Colon (tissue), 2 donors: ENCODE results near the gene B3GLCT.
"Not testable (repeated sequence)": the region's sequence is repeated elsewhere in the genome, so short reads cannot be mapped to it uniquely, and the experiment has no call there.

Source experiments
- FAIRE-seq: peaks from 2 replicates; lab custom pipeline; 2012; peaks lifted over from hg19 to GRCh38; lab: Jason Lieb, UNC
- donor health status: control.
- donor health status: control.

B3GLCT gene

DNA sequence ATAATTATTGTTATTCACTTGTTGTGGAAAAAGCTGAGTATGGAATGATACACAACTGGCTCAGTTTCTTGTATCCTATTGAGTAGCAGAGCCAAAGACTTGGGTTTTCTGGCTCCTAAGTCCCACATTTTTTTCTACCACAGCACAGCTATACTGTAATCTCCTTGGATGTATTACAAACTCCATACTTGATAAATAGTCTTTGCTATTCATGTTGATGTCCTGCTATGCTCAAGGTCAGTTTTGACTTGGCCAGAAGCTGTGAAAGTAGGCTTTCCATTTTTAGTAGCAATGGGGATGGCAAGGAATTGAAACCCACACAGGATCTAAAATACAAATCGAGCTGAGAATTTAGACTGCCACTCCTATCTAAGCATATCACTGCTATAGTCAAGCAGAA is 79.1 kb downstream of the B3GLCT start:
- FAIRE-seq: no peak

DNA sequence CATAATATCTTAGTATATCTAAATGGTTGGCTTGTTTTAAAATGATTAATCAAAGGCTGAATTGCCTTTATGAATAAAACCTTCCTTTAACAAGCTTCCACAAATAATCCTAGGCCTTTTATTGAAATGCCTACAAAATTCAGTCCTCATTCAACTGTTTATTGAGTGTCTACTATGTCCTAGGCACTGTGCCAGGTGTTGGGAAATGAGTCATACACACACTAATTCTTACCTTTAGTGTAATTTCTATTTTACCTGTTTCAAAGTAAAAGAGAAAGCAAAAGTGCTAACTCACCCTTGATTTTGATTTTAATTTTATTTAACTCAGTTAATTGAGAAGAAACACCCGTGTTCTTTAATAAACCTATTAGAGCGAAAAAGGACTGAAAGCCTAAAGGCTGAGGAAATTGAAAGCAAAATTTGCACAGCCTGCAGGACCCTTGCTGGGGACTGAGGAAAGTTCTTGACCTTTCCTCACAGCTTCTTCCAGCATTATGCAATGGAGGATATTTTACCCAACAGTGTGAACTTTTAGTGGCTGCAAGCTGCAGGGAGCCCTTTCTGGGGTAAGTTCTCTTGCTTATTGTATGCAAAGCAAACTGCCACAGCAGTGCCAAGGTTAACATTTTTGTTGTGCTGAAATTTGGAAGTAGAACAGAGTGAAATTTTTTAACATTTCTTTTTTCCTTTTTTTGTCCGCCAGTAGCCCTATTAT is 83.1 kb downstream of the B3GLCT start:
- no peak for FAIRE-seq

DNA sequence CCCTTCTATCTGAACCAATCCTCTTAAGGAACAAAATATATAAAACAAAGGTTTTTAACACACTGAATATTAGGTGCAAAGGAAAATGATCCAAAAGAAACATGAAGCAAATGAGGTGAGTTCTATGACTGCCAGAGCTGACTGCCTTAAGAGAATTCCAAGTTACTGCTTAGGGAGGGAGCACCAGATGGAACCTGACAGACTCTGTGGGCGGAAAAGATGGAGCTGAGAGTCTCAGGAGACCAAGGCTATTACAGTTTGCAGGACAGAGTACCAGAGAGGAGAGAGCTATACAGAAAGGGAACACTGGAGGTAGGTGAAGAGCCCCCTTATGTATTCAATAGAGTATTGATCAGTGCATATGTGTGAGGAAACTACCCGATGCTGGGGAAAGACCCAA is 87.2 kb downstream of the B3GLCT start:
- no peak for FAIRE-seq

DNA sequence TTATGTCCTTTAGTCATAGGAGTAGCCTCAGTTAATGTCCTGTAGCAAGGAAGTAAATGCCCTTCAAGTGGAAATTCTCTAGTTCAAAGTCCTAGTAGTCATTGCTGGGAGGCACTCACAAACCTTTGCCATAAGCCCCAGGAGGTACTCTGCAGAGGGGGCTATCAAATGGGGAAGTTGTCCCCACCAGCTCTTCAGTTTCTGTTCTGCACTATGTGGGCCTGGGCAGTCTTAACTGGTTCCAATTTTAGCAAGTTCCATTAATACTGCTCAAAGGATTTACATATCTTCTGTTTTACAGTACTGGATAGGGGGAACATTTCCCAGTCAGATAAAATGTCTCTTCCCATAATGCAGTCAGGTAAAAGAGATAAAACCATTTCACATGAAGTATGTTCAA is 101.3 kb downstream of the B3GLCT start:
- no peak for FAIRE-seq

DNA sequence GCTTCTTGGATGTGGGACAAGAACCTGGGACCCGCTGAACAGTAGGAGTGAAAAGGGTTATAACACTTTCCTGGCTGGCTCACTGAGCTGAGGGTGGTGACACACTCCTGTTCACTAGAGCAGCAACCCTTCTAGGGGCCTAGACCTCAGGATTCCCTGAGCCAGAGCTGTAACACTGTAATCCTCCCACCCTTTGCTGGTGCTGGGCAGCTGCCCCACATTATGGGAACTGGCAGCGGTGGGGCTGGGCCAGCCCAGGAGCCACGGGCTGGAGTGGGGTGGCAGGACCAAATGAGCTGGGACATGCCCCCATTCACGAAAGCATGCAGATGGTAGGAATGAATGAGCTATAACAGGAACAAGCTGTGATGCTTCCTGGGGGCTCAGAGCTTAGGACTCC is 110.6 kb downstream of the B3GLCT start:
- no peak for FAIRE-seq

DNA sequence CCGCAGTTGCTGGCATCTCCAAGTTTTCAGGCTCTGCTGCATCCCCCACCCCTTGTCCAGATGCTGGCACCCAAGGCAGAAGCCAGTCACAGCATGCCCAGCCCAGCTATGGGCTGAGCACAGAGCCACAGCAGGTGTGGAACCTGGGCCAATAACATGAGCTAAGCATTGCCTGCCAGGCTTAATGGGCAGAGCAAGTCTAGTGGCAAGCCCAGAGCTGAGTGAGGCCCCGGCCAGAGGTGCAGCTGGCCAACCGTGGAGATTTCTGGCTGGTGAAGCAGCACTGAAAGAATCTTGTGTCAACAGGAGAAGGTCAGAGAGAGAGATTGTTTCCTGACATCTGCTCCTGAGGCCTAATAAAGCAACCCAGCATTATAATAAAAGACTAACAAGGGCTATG is 111.0 kb downstream of the B3GLCT start:
- no peak for FAIRE-seq

DNA sequence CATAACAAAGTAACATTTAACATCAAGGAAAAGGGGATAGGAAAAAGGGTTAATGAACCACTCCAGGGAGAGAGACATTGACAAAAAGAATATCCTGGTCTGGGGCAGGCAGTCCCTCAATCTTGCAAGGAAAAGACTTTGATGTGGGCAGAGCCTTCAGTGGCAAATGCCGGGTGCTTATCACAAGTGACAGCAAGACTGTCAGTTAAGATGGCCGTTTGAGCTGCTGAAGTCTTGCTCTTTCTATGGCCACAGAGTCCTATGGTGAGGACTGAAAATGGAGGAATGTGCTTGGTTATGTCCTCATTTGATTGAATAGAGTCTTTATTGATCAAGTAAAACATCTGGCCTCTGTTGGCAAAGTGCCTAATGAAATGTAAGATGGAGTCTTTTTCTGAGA is 112.1 kb downstream of the B3GLCT start:
- no peak for FAIRE-seq

DNA sequence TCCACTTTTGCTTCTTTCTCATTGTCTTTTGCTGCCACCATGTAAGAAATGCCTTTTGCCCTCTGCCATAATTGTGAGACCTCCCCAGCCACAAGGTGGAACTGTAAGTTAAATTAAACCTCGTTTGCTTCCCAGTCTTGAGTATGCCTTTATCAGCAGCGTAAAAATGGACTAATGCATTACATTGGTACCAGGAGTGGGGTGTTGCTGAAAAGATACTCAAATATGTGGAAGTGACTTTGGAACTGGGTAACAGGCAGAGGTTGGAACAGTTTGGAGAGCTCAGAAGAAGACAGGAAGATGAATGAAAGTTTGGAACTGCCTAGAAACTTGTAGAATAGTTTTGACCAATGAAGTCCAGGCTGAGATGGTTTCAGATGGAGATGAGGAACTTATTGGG is 115.2 kb downstream of the B3GLCT start:
- no peak for FAIRE-seq

DNA sequence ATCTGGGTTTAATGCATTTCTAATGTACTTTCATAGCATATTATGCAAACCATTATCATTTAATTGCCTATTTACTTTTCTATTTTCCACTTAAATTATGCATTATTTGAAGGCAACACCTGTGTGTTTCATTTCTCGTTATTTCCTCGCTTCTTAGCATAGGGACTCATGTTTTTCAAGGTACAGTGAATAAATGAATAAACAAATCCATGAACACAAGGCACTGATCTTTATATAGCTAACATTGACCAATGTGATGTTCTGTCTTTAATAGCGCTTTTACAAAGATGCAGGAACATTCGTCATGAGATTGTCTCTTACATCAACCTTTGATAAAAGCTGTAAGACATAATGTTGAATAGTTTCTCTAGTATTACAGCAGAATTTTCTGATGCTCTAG is 121.2 kb downstream of the B3GLCT start:
- no peak for FAIRE-seq

DNA sequence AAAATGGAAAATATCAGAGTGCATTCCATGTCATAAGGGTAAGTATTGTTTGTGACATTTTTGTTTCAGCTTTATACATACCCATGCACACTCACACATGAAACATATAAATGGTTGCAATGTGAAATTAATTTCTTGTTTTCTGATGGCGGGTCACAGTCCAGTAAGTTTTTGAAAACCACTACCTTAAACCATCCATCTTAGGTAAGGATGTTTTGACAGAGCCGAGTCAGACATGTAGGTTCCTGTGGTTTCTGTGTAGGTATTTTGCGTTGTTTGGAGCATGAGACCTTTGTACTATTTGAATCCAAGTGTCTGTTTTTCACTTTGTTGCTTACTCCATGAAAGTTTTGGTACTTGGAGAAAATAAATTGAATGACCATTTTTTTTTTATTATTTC is 121.7 kb downstream of the B3GLCT start:
- no peak for FAIRE-seq

DNA sequence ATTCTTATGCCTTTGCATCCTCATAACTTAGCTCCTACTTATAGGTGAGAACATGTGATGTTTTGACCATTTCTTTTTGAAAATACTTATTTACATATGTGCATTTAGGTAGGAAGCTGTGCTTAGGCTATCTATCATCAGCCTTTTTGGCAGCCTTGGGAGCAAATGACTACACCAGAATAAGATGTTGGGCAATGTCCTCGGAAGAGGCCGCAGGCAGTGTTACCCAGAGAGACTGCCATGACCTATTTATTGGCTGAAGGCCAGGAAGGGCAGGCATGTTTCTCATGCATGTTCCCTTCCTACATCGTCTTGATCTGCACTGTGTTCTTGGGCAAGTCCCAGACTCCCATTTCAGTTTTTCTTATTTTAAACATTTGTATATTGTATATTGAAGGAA is 122.3 kb downstream of the B3GLCT start:
- FAIRE-seq: no peak

DNA sequence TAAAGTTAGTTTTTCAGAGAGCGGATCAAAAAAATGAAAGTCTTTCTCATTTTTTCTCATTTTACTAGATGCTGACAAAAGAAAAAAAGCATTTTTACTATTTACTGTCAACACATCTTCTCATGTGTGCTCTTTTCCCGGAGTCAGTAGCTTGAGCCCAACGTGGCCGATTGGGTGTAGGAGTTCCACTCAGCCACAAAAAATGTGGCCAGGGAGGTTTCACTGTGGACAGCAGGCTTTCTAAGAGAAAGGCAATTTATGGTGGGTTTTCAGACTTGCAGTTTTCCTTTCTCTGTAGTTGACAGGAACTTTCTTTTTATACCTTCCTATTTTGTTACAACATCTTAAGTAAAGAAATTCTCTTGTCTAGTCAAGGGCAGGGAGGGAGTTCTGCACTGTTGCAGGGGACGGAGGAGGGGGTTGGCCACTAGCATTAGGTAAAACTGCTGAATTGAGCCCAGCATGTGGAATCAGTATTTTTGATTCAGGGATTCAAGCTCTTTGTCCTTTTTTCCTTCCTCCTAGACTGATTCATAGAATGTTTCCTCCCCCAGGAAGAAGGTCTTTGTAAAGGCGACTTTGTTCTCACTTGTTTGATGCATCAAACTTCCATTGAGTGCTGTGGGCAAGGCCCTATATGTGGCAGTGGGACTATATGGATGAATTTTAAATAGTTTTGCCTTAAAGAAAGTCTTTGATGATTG is 123.1 kb downstream of the B3GLCT start:
- no peak for FAIRE-seq

DNA sequence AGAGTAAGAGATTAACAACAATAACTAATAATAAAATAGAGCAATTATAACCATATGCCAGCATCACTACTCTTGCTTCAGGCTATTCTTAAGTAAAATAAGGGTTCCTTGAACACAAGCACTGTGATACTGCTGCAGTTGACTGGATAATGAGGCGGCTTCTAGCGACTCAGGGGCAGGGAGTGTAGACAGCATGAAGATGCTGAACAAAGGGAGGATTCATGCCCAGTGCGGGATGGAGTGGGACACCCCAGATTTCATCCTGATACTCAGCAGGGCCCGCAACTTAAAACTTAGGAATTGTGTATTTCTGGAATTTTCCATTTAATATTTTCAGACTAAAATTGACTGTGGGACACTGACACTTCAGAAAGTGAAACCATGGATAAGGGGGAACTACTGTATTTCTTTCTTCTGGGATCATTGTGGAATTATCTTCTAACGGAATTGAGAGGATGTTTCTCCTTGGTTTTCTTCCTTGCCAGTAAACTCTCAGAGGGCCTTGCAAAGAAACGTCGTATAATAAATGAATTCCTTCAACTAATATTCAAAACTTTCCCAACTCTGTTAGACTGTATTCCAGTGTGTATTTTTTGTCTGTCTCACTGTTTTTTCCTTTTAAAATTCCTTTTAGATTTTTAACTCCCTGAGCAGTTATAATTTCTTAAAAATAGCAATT is 127.5 kb downstream of the B3GLCT start:
- FAIRE-seq: no peak

DNA sequence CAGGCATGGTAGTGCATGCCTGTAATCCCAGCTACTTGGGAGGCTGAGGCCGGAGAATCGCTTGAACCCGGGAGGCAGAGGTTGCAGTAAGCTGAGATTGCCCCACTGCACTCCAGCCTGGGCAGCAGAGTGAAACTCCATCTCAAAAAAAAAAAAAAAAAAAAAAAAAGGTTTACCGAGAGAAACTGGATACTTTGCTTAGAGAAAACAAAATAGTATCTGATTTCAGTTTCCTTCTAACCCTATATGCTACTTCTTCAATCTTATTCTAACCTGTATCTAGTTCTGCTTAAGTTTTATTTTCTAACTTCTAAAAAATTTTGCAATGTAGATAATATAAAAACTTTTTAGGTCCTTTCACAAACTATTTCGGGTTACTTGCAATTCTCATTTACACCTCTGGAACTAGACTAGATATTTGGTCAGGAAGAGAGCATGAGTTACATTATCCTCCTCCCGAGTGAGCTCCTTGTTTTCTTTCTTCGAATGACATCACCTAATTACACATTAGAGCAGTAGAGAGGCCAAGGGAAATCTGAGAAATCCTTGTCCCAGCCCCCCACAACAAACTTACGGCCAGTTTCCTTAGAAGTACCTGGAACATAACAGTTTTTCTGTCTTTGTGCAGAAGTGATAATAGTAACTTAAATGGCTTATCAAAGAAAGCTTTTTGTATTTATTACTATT is 128.9 kb downstream of the B3GLCT start:
- no peak for FAIRE-seq

DNA sequence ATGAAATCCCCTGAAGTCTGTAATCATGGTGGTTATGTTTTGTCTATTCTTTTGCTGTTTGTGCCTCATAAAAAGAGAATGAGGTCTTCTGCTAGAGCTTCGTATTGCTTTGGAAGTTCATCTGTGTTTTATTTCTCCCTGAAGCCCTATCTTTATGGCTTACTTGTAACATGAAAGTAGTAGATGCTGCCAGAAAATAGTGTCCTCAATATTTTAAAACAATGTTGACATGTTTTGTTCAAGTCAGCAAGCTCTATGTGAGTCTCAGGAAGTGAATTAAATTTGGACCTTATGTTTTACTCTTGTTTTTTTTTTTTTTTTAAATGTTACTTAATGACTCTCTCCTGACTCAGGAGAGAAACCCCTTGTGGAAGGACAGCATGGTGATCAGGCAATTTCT is 130.5 kb downstream of the B3GLCT start:
- FAIRE-seq: no peak

DNA sequence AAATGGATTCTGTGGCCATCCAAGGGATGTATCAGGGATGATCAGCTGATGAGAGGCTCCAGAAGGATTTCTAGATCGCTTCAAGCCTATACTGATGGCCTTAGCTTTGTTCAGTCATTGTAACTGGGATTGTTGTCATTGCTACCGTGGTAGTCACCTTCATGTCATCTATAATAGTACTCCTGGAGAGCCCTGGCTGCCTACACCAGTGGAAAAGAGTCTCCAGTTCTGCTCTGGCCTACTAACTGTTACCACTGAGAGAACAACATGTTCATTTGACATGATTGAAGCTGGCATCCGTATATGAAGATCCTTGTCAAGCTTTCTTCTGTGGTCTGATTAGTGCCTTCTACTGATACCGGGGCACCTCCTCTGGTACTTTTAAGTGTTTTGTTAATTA is 131.3 kb downstream of the B3GLCT start:
- no peak for FAIRE-seq

DNA sequence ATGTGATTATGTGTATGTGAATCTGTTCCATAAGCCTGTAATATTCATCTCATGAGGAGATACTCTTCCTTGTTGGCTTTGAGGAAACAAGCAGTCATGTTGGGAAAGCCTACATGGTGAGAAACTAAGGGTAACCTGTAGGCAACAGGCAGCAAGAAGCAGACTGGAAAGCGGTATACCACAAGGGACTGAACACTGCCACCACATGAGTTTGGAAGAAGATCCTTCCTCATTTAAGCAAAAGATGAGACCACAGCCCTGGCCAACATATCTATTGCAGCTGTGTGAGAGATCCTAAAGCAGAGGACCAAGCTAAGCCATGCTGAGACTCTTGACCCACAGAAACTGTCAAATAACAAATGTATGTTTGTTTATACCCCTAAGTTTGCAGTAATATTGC is 134.8 kb downstream of the B3GLCT start:
- FAIRE-seq: no peak

DNA sequence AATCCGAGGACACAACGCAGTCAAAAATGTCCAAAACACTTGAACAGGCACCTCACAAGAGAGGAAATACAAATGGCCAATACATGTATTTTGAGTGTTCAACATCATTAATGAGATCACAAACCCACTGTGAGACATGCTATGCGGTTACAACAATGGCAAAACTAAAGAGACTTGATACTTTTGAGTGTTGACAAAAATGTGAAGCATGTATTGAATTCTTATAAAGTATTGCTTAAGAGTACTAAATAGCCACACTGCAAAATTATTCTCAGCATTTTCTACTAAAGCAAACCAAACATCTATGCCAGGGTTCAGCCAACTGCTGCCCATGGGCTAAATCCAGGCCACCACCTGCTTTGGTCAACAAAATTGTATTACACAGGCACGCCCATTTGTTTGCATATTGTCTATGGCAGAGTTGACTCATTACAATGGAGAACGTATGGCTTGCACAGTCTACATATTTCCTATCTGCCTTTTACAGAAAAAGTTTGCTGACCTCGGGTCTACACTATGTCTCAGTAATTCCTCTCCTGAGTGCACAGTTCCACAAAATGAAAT is 135.3 kb downstream of the B3GLCT start:
- no peak for FAIRE-seq

DNA sequence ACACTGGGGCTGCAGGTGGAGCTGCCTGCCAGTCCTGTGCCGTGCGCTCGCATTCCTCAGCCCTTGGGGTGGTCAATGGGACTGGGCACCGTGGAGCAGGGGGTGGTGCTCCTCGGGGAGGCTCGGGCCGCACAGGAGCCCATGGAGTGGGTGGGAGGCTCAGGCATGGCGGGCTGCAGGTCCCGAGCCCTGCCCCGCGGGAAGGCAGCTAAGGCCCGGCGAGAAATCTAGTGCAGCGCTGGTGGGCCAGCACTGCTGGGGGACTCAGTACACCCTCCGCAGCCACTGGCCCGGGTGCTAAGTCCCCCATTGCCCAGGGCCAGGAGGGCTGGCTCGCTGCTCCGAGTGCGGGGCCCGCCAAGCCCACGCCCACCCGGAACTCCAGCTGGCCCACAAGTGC is 139.8 kb downstream of the B3GLCT start:
- FAIRE-seq: not testable (repeated sequence)

DNA sequence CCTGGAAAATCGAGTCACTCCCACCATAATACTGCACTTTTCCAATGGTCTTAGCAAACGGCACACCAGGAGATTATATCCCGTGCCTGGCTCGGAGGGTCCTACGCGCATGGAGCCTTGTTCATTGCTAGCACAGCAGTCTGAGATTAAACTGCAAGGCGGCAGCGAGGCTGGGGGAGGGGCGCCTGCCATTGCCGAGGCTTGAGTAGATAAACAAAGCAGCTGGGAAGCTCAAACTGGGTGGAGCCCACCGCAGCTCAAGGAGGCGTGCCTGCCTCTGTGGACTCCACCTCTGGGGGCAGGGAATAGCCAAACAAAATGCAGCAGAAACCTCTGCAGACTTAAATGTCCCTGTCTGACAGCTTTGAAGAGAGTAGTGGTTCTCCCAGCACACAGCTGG is 141.1 kb downstream of the B3GLCT start:
- not testable (repeated sequence) for FAIRE-seq

DNA sequence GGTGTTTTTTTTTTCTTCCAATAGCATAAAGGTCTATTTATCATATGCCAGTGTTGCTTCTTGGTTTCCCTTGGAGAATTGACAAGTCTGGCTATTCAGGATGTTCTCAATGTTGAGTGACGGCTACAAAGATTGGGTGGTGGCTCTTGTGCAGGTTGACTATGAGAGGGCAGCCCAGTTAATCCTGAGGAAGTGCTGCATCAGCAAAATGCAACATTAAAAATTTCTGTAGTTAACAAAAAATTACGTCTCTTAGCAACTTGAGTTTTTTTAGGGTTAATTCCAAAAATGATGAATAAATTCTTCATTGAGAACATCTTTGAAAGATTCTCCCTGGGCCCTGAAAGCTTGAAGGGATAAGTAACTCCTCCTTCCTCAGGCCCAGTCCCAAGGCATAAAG is 147.1 kb downstream of the B3GLCT start:
- FAIRE-seq: no peak

DNA sequence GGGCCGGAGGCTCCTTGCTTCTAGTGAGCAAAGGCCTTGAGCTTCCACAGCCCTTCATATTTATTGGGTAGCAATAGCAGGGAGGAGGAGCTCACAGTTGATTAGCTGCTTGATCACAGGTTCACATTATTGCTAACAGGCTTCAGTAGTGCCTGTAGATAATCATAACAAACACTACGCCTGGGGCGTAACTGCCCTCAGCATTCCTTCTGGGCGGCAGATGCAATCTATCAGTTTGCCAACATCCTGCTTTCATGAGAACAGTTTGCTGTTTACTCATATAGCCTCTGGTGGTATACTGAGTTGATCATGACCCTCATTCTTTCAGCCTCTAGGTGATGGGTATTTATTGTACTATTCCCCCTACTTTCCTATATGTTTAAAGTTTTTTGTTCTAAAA is 149.4 kb downstream of the B3GLCT start:
- no peak for FAIRE-seq

DNA sequence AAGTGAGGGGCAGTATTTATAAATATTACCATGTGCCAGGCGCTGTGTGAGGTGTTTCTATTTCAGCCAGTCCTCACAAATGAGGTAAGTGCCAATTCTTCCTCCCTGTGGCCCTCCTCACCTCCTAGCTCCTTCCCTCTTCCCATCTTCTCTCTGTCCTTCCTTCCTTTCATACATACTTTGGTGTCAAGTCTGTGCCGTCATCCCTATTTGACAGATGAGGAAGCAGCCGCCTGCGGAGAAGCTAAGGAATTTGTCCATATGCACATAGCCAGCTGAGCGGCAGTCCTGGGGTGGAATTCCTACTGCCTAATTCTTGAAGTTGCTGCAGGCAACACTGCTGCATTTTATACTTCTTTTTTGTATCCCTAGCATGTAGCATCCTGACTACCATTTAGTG is 150.8 kb downstream of the B3GLCT start:
- FAIRE-seq: no peak
